ENCODE results near the gene ANAPC1.

DNA sequence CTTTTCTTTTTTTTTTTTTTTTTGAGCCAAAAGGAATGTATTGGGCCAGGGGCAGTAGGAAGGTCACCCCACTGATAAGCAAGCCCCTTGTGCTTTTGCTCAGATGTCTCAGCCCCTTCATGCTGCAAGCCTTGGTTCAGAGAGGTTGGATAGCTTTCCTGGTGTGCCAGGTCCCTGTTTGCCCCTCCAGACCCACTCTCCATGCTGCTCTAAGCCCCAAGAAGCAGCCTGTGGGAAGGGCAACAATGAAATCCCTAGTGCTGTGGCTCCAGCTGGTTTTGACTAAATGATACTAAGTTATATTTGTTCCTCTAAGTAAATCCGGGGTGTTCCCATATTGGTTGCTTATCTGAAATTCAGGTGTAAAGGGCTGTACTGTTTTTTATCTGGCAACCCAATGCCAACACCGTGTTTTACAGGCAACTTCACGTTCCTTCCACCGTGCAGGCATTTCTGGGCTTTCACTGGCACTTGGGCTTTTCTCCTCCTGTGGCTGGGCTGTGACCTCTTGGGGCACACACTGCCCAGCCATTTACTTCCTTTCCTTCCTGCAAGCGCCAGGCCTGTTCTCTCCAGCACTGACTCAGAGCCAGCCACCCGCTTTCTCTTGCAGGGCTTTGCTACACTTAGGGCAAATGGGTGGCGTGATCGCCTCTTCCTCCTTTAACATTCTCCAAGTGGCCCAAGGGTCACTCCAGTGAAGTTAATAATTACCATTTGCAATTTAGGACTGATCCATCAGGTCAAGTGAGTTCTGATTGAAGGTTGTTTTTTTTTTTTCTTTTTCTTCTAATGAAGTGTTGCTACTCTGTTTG, 36.0 kb upstream of the ANAPC1 start:
- TF ChIP-seq TAF1 (IDR thresholded peaks at IDR 0.05; ENCODE audit: borderline replicate concordance, low read depth, low read length), result no peak
- TF ChIP-seq POLR2AphosphoS5 (IDR thresholded peaks at IDR 0.05; ENCODE audit: low read depth, low read length), result no peak
- no peak for TF ChIP-seq POLR2A (IDR thresholded peaks at IDR 0.05; ENCODE audit: low read depth, low read length)

All from GM12892 (cell line).